ENCODE results near the gene RRAD.

Gene RRAD

DNA sequence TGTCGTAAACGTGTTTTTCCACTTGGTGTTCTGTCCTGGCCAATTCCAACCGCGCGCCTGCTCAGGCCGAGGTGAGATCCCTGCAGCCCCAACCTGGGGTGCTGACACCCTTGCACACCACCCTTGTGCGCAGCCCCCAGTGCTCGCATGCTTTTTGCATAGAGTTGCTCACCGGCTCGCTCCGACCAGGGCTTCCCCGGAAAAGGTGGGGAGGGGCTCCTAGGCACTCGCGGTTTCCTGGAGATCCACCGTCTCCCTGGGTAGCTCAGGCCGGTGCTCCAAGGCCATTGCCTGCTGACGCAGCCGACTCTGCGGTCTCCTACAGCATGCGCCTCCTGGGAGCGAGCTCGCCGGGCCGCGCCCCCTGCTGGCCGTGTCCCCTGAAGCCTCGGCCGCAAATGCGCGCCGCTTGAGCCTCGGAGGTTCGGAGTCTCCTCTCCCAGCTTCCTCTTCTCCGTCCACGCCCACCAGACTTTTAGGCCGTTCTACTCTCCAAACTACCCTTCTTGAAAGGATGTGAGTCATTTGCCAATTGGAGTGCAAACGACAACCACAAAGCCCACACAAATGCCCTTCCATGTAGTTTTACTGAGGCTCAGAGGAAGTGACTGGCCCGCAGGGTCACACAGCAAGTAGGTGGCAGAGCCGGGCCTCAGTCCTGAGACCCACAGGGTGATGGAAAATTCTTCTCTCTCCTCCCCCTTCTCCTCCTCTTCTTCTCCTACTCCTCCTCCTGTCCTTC, 52.2 kb downstream of the RRAD start:
- DNase-seq: peak; percentile 90

DNA sequence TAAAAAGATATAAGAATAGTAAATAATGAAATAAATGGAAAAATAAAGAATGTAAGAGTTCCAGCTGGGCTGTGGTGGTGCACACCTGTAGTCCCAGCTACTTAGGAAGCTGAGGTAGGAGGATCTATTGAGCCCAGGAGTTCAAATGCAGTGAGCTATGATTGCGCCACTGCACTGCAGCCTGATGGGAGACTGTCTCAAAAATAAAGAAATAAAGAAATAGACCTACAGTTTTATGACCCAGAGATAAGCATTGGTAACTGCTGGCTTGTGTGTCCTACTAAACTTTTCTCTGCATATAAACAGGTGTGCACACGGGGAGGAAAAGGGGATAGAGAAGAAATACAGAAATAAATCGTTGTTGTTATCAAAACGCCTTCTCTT, 52.8 kb downstream of the RRAD start:
- no peak for DNase-seq

DNA sequence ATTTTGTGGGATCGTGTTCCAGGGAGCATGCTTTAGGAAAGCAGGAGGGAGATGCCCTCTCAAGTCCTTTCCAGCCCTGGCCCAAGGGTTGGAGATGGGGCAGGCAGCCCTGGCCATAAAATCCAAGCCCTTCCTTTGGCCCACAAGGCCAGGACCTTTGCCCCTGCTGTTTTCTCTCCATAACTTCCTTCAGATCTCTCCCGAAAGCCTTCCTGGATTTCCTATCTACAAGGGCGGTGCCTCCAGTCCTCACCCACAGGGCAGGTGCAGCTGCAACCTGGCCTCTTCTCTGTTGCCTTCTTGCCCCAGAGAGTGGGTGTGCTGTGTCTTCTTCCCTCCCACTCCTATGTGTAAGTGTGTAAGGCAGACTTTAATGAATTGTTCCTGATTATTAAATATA, 53.5 kb downstream of the RRAD start:
- DNase-seq: no peak
